Parathyroid adenoma (tissue), 2 donors: ENCODE results near the gene FHIP1A.

Source experiments
- H2AFZ ChIP-seq: fragments of 300-600 bp; sonication (generic); one replicate; pipeline ENCODE4 v1.7.0; 2017; ENCODE audit warnings: antibody characterized with exemption, mild to moderate bottlenecking
- H3K27ac ChIP-seq: fragments of 300-600 bp; sonication (generic); one replicate; pipeline ENCODE4 v1.7.0; 2017
- H3K27me3 ChIP-seq: fragments of 300-600 bp; sonication (generic); one replicate; pipeline ENCODE4 v1.7.0; 2017; ENCODE audit warnings: low read length; ENCODE audit not compliant: control insufficient read depth, insufficient read depth
- H3K36me3 ChIP-seq: fragments of 300-600 bp; sonication (generic); one replicate; pipeline ENCODE4 v1.7.0; 2017; ENCODE audit warnings: low read length; ENCODE audit not compliant: control insufficient read depth, insufficient read depth
- H3K4me1 ChIP-seq: fragments of 300-600 bp; sonication (generic); one replicate; pipeline ENCODE4 v1.7.0; 2017; ENCODE audit warnings: control low read depth
- H3K4me2 ChIP-seq: fragments of 300-600 bp; sonication (generic); one replicate; pipeline ENCODE4 v1.7.0; 2017; ENCODE audit warnings: low read length
- H3K4me3 ChIP-seq: fragments of 300-600 bp; sonication (generic); one replicate; pipeline ENCODE4 v1.7.0; 2017; ENCODE audit warnings: low read depth, low read length
- H3K79me2 ChIP-seq: fragments of 300-600 bp; sonication (generic); one replicate; pipeline ENCODE4 v1.7.0; 2017; ENCODE audit warnings: control low read depth
- H3K9ac ChIP-seq: fragments of 300-600 bp; sonication (generic); one replicate; pipeline ENCODE4 v1.7.0; 2017; ENCODE audit warnings: mild to moderate bottlenecking
- H3K9me3 ChIP-seq: fragments of 300-600 bp; sonication (generic); one replicate; pipeline ENCODE4 v1.7.0; 2017; ENCODE audit warnings: low read length; ENCODE audit not compliant: control insufficient read depth
- TF ChIP-seq, protein P1 (sequence below): fragments of 300-600 bp; sonication (generic); IDR thresholded peaks from one replicate; pipeline ENCODE4 v1.7.0; 2017; ENCODE audit warnings: antibody characterized with exemption, mild to moderate bottlenecking
- donor health status: primary hyperparathyroidism.

FHIP1A gene

DNA sequence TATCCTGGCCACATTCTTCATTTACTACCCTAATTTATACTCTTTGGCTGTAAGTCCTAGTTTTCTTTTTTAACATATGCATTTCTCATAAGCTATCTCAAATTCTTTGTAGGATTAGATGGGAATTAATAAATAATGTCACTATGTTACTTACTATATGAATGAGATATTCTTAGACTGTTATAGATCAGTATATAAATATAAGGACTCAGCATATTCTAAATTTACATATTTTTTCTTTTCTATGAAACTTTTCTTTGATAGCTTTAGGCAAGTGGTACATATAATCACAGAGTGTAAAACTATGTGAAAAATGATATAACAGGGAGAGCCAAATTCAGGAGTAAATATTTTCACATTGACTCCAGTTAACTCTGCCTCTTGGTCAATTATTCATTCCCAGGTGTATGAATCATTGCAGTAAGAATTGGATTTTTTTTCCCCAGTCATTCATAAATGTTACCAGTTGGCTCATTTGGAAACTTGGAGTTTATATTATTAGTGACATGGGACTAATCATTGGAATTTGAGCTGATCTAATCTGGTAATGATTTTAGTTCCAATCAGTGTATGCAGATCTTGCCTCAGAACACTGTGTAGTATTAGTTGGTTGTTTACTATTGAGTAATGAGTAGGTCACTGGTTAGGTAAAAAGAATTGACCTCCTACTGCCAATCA, 25.3 kb downstream of the FHIP1A start:
- Histone ChIP-seq H3K9me3 (no peaks in the 10 kb centered on the region), H2AFZ (no peak overlapping the region), H3K4me3 (no peak overlapping the region), H3K4me2 (no peak overlapping the region), H3K27me3 (no peaks in the 10 kb centered on the region), H3K79me2 (no peaks in the 10 kb centered on the region), H3K27ac (no peak overlapping the region), H3K36me3 (no peaks in the 10 kb centered on the region), H3K4me1 (no peaks in the 10 kb centered on the region), H3K9ac (no peak overlapping the region)
- TF ChIP-seq, protein P1, sequence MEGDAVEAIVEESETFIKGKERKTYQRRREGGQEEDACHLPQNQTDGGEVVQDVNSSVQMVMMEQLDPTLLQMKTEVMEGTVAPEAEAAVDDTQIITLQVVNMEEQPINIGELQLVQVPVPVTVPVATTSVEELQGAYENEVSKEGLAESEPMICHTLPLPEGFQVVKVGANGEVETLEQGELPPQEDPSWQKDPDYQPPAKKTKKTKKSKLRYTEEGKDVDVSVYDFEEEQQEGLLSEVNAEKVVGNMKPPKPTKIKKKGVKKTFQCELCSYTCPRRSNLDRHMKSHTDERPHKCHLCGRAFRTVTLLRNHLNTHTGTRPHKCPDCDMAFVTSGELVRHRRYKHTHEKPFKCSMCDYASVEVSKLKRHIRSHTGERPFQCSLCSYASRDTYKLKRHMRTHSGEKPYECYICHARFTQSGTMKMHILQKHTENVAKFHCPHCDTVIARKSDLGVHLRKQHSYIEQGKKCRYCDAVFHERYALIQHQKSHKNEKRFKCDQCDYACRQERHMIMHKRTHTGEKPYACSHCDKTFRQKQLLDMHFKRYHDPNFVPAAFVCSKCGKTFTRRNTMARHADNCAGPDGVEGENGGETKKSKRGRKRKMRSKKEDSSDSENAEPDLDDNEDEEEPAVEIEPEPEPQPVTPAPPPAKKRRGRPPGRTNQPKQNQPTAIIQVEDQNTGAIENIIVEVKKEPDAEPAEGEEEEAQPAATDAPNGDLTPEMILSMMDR = no peak

DNA sequence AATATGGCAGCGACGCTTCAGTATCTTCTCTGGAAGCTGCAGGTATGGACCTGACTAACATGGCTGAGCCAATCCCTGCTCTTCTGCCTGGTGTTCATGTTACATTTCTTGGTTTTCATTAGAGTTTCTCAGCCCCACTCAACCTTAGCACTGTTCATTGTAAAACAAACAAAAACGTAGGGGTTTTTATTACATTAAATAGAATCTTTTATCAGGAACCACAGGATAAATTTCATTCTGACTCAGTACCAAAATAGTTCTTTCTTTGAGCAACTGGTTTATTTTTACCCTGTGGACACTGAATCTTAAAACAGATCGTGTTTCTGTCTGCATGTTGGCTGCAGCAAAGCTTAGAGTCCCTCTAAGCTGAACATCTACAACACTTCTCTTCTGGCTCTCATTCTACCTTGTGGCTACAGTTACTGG, 27.1 kb downstream of the FHIP1A start:
- no peaks in the 10 kb centered on the region for H3K36me3 ChIP-seq
- no peaks in the 10 kb centered on the region for H3K79me2 ChIP-seq
- no peaks in the 10 kb centered on the region for H3K27me3 ChIP-seq
- no peak overlapping the region for H2AFZ ChIP-seq
- TF ChIP-seq, protein P1 = no peak
- no peak overlapping the region for H3K4me2 ChIP-seq
- no peaks in the 10 kb centered on the region for H3K9me3 ChIP-seq
- no peak overlapping the region for H3K27ac ChIP-seq
- no peaks in the 10 kb centered on the region for H3K4me1 ChIP-seq
- H3K9ac ChIP-seq = no peak overlapping the region
- H3K4me3 ChIP-seq = no peak overlapping the region

DNA sequence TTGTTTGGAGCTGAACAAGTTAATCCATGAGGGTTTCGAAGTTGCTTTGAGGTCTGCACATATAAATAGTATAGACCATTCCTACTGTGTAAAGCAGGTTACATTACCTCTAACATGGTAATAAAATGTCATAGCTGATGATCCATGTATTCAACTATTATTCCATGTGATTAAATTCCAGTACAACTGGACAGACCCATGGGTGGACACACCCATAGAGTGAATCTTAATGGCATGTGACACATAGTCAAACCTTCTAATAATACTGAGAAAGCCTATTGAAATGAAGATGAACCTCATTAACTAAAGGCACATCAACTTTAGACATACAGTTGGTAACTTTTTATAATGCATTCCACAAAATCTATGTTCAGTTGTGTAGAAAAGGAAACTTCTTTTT, 28.5 kb downstream of the FHIP1A start:
- Histone ChIP-seq H3K27ac (no peak overlapping the region), H3K4me3 (no peak overlapping the region), H3K9me3 (no peaks in the 10 kb centered on the region)

DNA sequence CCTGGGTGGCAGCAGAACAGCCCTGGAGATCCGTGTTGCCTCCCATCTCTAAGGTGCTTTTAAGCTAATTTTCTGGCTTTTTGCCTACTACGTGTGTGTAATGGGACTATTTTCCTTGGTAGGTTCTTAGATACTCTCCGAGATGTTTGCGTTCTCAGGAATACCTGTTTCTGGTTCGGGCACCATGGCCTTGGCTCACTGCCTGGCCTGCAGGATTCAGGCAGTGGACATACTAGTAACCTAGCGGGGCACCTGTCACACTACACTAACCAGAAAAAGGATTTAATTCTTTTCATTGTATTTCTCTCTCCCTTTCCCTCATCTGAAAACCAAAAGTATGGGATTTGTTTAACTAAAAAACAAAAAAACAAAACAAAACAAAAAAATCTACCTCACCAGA, 29.2 kb downstream of the FHIP1A start:
- Histone ChIP-seq H3K79me2 (no peaks in the 10 kb centered on the region), H3K4me3 (no peak overlapping the region), H3K27ac (no peak overlapping the region), H3K9me3 (no peaks in the 10 kb centered on the region), H3K27me3 (no peaks in the 10 kb centered on the region), H3K9ac (no peak overlapping the region), H3K4me1 (no peaks in the 10 kb centered on the region), H3K4me2 (no peak overlapping the region), H2AFZ (no peak overlapping the region), H3K36me3 (no peaks in the 10 kb centered on the region)
- TF ChIP-seq, protein P1 = no peak

More for the DNA sequence above, 28.5 kb downstream of the FHIP1A start:
- TF ChIP-seq, protein P1 = no peak
- H3K4me2 ChIP-seq = no peak overlapping the region
- no peaks in the 10 kb centered on the region for H3K36me3 ChIP-seq
- H3K27me3 ChIP-seq = no peaks in the 10 kb centered on the region
- no peaks in the 10 kb centered on the region for H3K4me1 ChIP-seq
- H3K9ac ChIP-seq = no peak overlapping the region
- no peak overlapping the region for H2AFZ ChIP-seq
- H3K79me2 ChIP-seq = no peaks in the 10 kb centered on the region

DNA sequence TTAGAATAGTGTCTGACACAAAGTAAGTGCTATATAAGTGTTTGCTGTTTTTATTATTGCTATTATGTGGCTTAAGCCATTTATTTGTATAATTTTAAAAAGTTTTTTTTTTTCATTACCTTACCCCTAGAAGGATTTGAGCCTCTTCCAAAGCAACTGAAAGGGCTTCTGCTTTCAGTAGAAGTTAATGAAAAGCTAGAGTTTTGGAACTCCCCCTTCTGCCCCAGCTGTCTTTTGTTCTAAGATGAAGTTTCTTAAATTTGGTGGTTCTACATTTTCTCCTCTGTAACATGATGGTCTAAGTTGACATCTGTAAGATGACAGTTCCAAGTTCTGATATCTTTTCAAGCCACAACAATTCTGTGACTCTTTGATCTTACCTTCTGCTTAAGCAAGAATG, 30.3 kb downstream of the FHIP1A start:
- no peak overlapping the region for H2AFZ ChIP-seq
- no peak overlapping the region for H3K4me3 ChIP-seq
- no peaks in the 10 kb centered on the region for H3K9me3 ChIP-seq
- no peaks in the 10 kb centered on the region for H3K27me3 ChIP-seq
- no peaks in the 10 kb centered on the region for H3K4me1 ChIP-seq
- H3K79me2 ChIP-seq = no peaks in the 10 kb centered on the region
- no peaks in the 10 kb centered on the region for H3K36me3 ChIP-seq
- H3K27ac ChIP-seq = no peak overlapping the region
- H3K4me2 ChIP-seq = no peak overlapping the region
- no peak overlapping the region for H3K9ac ChIP-seq
- TF ChIP-seq, protein P1 = no peak
